K562 (cell line): ENCODE data around the gene TUBA4B. TPM values are rescaled to one million over a fixed set of nuclear protein-coding genes. Genes with fewer than 3 reads are reported as not detected.

Source experiments
- BCOR ChIP-seq: fragments of 450-650 bp; IDR thresholded peaks from 2 replicates; pipeline ENCODE4 v1.6.1; 2016
- FOXM1 ChIP-seq, 2 experiments: fragments of 450-650 bp in 1 of 2; sonication (generic) in 1 of 2; formaldehyde crosslinking in 1 of 2; IDR thresholded peaks; 2 replicates each; pipeline versions ENCODE4 v1.6.1 to v1.9.0; 2017 to 2022; ENCODE audit warnings: low read depth in 2 of 2, mild to moderate bottlenecking in 2 of 2, missing genetic modification reagents in 1 of 2, moderate library complexity in 1 of 2
- FUS ChIP-seq: fragments of 200-400 bp; formaldehyde crosslinking; optimal IDR thresholded peaks from 2 replicates; pipeline ENCODE3; 2017; ENCODE audit warnings: low read depth, low read length
- HNRNPH1 ChIP-seq: fragments of 200-400 bp; formaldehyde crosslinking; optimal IDR thresholded peaks from 2 replicates; pipeline ENCODE3; 2017; ENCODE audit warnings: low read depth, mild to moderate bottlenecking, low read length, moderate library complexity
- MEIS2 ChIP-seq: fragments of 450-650 bp; IDR thresholded peaks from 2 replicates; pipeline ENCODE4 v1.6.1; 2014; ENCODE audit warnings: mild to moderate bottlenecking; ENCODE audit not compliant: partially characterized antibody
- SAFB ChIP-seq: fragments of 200-400 bp; formaldehyde crosslinking; IDR thresholded peaks from 2 replicates; pipeline ENCODE4 v1.6.1; 2017; ENCODE audit warnings: low read depth, low read length, borderline replicate concordance
- SRF ChIP-seq, 2 experiments: fragments of 250-450, 450-650 bp in 1 of 2; sonication (Bioruptor Pico) in 1 of 2; sonication (generic) in 1 of 2; formaldehyde crosslinking; IDR thresholded peaks; 2 replicates each; pipeline versions ENCODE4 v1.5.0 to v1.5.1; 2020 to 2022; ENCODE audit warnings: mild to moderate bottlenecking in 1 of 2, missing genetic modification reagents in 1 of 2
- TEAD1 ChIP-seq, 2 experiments: fragments of 450-650 bp in 1 of 2; sonication (generic) in 1 of 2; formaldehyde crosslinking; IDR thresholded peaks; 2 replicates each; pipeline versions ENCODE4 v1.4.0 to v1.8.0; 2020 to 2022; ENCODE audit warnings: mild to moderate bottlenecking in 2 of 2, missing genetic modification reagents in 1 of 2
- U2AF2 ChIP-seq: fragments of 200-400 bp; formaldehyde crosslinking; optimal IDR thresholded peaks from 2 replicates; pipeline ENCODE3; 2017; ENCODE audit warnings: low read depth, mild to moderate bottlenecking, low read length
- XRCC5 ChIP-seq: fragments of 200-400 bp; formaldehyde crosslinking; IDR thresholded peaks from 2 replicates; pipeline ENCODE4 v1.6.1; 2017; ENCODE audit warnings: low read depth, mild to moderate bottlenecking, low read length
- ZNF445 ChIP-seq: fragments of 250-450 bp; sonication (Bioruptor Pico); IDR thresholded peaks from 2 replicates; pipeline ENCODE4 v1.4.0; 2020; ENCODE audit warnings: low read depth, mild to moderate bottlenecking, moderate library complexity
- polyA plus RNA-seq, 8 experiments: library from polyadenylated mRNA; depleted of rRNA in 4 of 8; stranded (reverse) in 5 of 8; unstranded in 3 of 8; fragments of >200 nt; fragmentation: Nextera tagmentation in 2 of 8; fragmentation: Illumina TruSeq in 1 of 8; extraction: Ambion mirVana in 2 of 8; extraction: Trizol in 1 of 8; gene quantifications; 2 replicates each; pipeline versions ENCODE4 v1.2.1 to v1.2.3, GENCODE V29; 2011 to 2014; ENCODE audit warnings: inconsistent platforms in 1 of 8, missing spikeins in 1 of 8
- total RNA-seq, 7 experiments: library from RNA; depleted of rRNA in 6 of 7; stranded (reverse); fragments of >200 nt in 6 of 7; fragmentation: Illumina TruSeq in 2 of 7; extraction: Trizol in 2 of 7; gene quantifications; 2 replicates each; pipeline versions ENCODE4 v1.2.1 to v1.2.3, GENCODE V29; 2011 to 2021; ENCODE audit warnings: low replicate concordance in 1 of 7
- TF ChIP-seq, protein P1 (sequence below): fragments of 450-650 bp; IDR thresholded peaks from 2 replicates; pipeline ENCODE4 v1.6.1; 2016; ENCODE audit warnings: mild to moderate bottlenecking, moderate library complexity
- TF ChIP-seq, protein P2 (sequence below): fragments of 450-650 bp; conservative IDR thresholded peaks from 2 replicates; pipeline ENCODE4 v1.6.1; 2016; ENCODE audit warnings: missing genetic modification characterization, low read depth, mild to moderate bottlenecking, control low read depth, missing compliant biosample characterization

TUBA4B gene
- total and polyA plus RNA-seq, 9 of the 15 experiments (the other 6 are each of a cell fraction or from before 2014, with no cell fraction given), result 0.04 TPM; not detected in 8

DNA sequence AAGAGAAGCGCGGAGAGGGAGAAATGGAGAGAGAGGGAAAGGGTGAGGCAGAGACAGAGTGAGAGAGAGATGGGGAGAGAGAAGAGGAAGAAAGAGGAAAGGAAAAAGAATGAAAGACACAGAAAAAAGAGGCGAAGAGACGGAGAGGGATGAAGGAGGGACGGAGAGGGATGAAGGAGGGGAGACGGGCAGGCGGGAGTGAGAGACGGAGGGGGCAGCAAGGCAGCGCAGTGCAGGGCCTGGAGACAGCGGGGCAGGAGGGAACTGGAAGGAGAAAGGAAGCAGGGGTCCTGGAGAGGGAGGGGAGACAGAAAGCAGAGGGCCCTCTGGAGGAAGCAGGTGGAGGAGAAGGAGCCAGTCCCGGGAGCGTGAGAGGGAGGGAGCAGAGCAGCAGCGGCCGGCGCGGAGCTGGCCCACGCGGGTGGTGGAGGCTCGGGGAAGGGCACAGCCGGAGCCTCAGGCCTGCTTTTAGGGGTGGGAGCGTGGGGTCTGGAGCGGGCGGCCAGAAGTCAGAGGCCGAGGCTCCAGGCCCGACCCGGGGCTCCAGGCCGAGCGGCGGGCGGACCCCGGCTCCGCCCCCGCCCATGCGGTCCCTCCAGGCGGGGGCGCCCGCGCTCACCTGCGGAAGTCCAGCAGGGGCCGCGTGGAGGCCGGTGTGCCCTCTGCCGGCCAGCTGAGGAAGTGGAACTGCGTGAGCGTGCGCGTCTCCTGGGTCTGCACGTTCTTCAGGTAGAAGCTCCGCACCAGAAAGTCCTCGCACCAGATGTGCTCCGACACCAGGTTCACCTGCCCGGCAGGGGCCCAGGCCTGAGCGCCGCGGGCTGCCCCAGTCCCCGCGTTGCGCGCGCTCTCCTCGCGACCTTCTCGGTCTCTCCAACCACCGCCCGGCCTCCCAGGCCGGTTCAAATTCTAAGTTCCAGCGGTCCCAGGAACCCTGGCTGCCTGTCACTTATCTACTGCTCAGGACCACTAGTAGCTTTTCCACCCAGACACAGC, 41.6 kb downstream of the TUBA4B start (continued):
- TF ChIP-seq, protein P1, sequence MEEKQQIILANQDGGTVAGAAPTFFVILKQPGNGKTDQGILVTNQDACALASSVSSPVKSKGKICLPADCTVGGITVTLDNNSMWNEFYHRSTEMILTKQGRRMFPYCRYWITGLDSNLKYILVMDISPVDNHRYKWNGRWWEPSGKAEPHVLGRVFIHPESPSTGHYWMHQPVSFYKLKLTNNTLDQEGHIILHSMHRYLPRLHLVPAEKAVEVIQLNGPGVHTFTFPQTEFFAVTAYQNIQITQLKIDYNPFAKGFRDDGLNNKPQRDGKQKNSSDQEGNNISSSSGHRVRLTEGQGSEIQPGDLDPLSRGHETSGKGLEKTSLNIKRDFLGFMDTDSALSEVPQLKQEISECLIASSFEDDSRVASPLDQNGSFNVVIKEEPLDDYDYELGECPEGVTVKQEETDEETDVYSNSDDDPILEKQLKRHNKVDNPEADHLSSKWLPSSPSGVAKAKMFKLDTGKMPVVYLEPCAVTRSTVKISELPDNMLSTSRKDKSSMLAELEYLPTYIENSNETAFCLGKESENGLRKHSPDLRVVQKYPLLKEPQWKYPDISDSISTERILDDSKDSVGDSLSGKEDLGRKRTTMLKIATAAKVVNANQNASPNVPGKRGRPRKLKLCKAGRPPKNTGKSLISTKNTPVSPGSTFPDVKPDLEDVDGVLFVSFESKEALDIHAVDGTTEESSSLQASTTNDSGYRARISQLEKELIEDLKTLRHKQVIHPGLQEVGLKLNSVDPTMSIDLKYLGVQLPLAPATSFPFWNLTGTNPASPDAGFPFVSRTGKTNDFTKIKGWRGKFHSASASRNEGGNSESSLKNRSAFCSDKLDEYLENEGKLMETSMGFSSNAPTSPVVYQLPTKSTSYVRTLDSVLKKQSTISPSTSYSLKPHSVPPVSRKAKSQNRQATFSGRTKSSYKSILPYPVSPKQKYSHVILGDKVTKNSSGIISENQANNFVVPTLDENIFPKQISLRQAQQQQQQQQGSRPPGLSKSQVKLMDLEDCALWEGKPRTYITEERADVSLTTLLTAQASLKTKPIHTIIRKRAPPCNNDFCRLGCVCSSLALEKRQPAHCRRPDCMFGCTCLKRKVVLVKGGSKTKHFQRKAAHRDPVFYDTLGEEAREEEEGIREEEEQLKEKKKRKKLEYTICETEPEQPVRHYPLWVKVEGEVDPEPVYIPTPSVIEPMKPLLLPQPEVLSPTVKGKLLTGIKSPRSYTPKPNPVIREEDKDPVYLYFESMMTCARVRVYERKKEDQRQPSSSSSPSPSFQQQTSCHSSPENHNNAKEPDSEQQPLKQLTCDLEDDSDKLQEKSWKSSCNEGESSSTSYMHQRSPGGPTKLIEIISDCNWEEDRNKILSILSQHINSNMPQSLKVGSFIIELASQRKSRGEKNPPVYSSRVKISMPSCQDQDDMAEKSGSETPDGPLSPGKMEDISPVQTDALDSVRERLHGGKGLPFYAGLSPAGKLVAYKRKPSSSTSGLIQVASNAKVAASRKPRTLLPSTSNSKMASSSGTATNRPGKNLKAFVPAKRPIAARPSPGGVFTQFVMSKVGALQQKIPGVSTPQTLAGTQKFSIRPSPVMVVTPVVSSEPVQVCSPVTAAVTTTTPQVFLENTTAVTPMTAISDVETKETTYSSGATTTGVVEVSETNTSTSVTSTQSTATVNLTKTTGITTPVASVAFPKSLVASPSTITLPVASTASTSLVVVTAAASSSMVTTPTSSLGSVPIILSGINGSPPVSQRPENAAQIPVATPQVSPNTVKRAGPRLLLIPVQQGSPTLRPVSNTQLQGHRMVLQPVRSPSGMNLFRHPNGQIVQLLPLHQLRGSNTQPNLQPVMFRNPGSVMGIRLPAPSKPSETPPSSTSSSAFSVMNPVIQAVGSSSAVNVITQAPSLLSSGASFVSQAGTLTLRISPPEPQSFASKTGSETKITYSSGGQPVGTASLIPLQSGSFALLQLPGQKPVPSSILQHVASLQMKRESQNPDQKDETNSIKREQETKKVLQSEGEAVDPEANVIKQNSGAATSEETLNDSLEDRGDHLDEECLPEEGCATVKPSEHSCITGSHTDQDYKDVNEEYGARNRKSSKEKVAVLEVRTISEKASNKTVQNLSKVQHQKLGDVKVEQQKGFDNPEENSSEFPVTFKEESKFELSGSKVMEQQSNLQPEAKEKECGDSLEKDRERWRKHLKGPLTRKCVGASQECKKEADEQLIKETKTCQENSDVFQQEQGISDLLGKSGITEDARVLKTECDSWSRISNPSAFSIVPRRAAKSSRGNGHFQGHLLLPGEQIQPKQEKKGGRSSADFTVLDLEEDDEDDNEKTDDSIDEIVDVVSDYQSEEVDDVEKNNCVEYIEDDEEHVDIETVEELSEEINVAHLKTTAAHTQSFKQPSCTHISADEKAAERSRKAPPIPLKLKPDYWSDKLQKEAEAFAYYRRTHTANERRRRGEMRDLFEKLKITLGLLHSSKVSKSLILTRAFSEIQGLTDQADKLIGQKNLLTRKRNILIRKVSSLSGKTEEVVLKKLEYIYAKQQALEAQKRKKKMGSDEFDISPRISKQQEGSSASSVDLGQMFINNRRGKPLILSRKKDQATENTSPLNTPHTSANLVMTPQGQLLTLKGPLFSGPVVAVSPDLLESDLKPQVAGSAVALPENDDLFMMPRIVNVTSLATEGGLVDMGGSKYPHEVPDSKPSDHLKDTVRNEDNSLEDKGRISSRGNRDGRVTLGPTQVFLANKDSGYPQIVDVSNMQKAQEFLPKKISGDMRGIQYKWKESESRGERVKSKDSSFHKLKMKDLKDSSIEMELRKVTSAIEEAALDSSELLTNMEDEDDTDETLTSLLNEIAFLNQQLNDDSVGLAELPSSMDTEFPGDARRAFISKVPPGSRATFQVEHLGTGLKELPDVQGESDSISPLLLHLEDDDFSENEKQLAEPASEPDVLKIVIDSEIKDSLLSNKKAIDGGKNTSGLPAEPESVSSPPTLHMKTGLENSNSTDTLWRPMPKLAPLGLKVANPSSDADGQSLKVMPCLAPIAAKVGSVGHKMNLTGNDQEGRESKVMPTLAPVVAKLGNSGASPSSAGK, result peak; percentile 69
- TF ChIP-seq MEIS2, result no peak
- TF ChIP-seq XRCC5, result 0 out of 2 replicates have a peak, but pooled peaks have one; percentile 60
- peak; percentile 63 for TF ChIP-seq FUS
- no peak for TF ChIP-seq FOXM1 (IDR thresholded peaks at IDR 0.05; ENCODE audit: low read depth)
- no peak for TF ChIP-seq FOXM1 (CRISPR knock-in tag; IDR thresholded peaks at IDR 0.05; ENCODE audit: low read depth)
- TF ChIP-seq HNRNPH1, result no peak
- no peak for TF ChIP-seq U2AF2
- no peak for TF ChIP-seq BCOR
- peak in 1 of 2 experiments; percentile 80; a peak in 2 of 4 replicates for TF ChIP-seq TEAD1 (CRISPR knock-in tag; IDR thresholded peaks at IDR 0.05)
- TF ChIP-seq, protein P2, sequence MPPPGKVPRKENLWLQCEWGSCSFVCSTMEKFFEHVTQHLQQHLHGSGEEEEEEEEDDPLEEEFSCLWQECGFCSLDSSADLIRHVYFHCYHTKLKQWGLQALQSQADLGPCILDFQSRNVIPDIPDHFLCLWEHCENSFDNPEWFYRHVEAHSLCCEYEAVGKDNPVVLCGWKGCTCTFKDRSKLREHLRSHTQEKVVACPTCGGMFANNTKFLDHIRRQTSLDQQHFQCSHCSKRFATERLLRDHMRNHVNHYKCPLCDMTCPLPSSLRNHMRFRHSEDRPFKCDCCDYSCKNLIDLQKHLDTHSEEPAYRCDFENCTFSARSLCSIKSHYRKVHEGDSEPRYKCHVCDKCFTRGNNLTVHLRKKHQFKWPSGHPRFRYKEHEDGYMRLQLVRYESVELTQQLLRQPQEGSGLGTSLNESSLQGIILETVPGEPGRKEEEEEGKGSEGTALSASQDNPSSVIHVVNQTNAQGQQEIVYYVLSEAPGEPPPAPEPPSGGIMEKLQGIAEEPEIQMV (tag), result no peak
- no peak for TF ChIP-seq SRF (CRISPR knock-in tag; IDR thresholded peaks at IDR 0.05)
- peak; percentile 75; the same call in 1 of the 2 replicates for TF ChIP-seq SAFB
- TF ChIP-seq ZNF445, result no peak
